HepG2 (cell line): ENCODE measurements around the gene CAMK2A. TPM values are rescaled to one million over a fixed set of nuclear protein-coding genes. Genes with fewer than 3 reads are reported as not detected.

Source experiments
- ATAC-seq: fragments of 200-7000 bp; cut with Tn5 transposase; 3 replicates; pipeline ENCODE4 v1.9.1; 2020; ENCODE audit warnings: mild to moderate bottlenecking, moderate library complexity
- BruUV-seq: library from RNA; stranded (reverse); fragments of 400-500 nt; replicated peaks from 2 replicates; lab custom pipeline; 2021; lab: Mats Ljungman, UMichigan
- CTCF ChIA-PET: fragments of 300-600 bp; formaldehyde crosslinking; extraction: SDS; loops from one replicate; lab custom pipeline; 2021; ENCODE audit warnings: low total read pairs, inconsistent platforms, low intra/inter-chr PET ratio; lab: Yijun Ruan, JAX
- POLR2A ChIA-PET: fragments of 350-600 bp; sonication (Branson Sonifier 250); formaldehyde crosslinking; loops from one replicate; lab custom pipeline; 2020; ENCODE audit warnings: antibody characterized with exemption, inconsistent platforms; lab: Yijun Ruan, JAX
- DNase-seq: peaks from one replicate; pipeline ENCODE4 v3.0.0-alpha.2; 2015; ENCODE audit warnings: low spot score
- FAIRE-seq: peaks from 3 replicates; lab custom pipeline; 2011; peaks lifted over from hg19 to GRCh38; lab: Jason Lieb, UNC
- H2AFZ ChIP-seq: one replicate; pipeline ENCODE4 v1.6.1; 2011; ENCODE audit warnings: low read length, inconsistent platforms
- H3K27ac ChIP-seq: fragments of 300-600 bp; 3 replicates; pipeline ENCODE4 v1.8.0; 2011; ENCODE audit warnings: mixed run types, mild to moderate bottlenecking, mixed read lengths, low read length, inconsistent platforms; ENCODE audit not compliant: insufficient read depth; ENCODE audit errors: extremely low read length
- H3K27me3 ChIP-seq, 2 experiments: fragments of 200-600 bp in 1 of 2; 2 replicates in 1 of 2; 3 replicates in 1 of 2; pipeline versions ENCODE4 v1.6.0 to v1.8.0; 2011; ENCODE audit warnings: low read length in 2 of 2, mild to moderate bottlenecking in 2 of 2, moderate library complexity in 2 of 2, inconsistent platforms in 1 of 2; ENCODE audit not compliant: insufficient read depth in 2 of 2, control insufficient read depth in 1 of 2
- H3K36me3 ChIP-seq, 2 experiments: fragments of 200-600 bp in 1 of 2; replicated peaks in 1 of 2; 2 replicates in 1 of 2; 3 replicates in 1 of 2; pipeline versions ENCODE4 v1.5.1 to v1.8.0; 2011; ENCODE audit warnings: low read length in 2 of 2, inconsistent platforms in 1 of 2; ENCODE audit not compliant: insufficient read depth in 2 of 2, control insufficient read depth in 1 of 2
- H3K4me1 ChIP-seq: 2 replicates; pipeline ENCODE4 v1.5.1; 2012; ENCODE audit warnings: low read length, inconsistent platforms; ENCODE audit not compliant: insufficient read depth
- H3K4me2 ChIP-seq: 2 replicates; pipeline ENCODE4 v1.6.0; 2011; ENCODE audit warnings: low read depth, low read length, inconsistent platforms
- H3K4me3 ChIP-seq, 3 experiments: fragments of 200-600 bp in 1 of 3; sonication (generic), shearing (Covaris generic) in 1 of 3; replicated peaks in 1 of 3; 2 replicates each; pipeline ENCODE4 v1.5.1; 2011 to 2016; ENCODE audit warnings: low read length in 3 of 3, inconsistent platforms in 2 of 3, low read depth in 2 of 3, mild to moderate bottlenecking in 2 of 3, control low read depth in 1 of 3, mixed read lengths in 1 of 3; ENCODE audit not compliant: insufficient read depth in 1 of 3
- H3K79me2 ChIP-seq: one replicate; pipeline ENCODE4 v1.6.1; 2011; ENCODE audit warnings: low read length, inconsistent platforms; ENCODE audit not compliant: insufficient read depth
- H3K9ac ChIP-seq: 2 replicates; pipeline ENCODE4 v1.6.0; 2011; ENCODE audit warnings: mild to moderate bottlenecking, low read depth, low read length, inconsistent platforms; ENCODE audit not compliant: insufficient read depth
- H3K9me3 ChIP-seq: 2 replicates; pipeline ENCODE4 v1.5.1; 2012; ENCODE audit warnings: mild to moderate bottlenecking, low read length
- H4K20me1 ChIP-seq: 2 replicates; pipeline ENCODE4 v1.6.0; 2011; ENCODE audit warnings: inconsistent platforms, mild to moderate bottlenecking, low read length, moderate library complexity; ENCODE audit not compliant: insufficient read depth
- AGO2 ChIP-seq: fragments of 200-400 bp; formaldehyde crosslinking; optimal IDR thresholded peaks from 2 replicates; pipeline ENCODE3; 2017; ENCODE audit warnings: mild to moderate bottlenecking, low read depth, low read length, moderate library complexity
- DR1 ChIP-seq: sonication (generic); formaldehyde crosslinking; IDR thresholded peaks from 2 replicates; pipeline ENCODE4 v1.8.0; 2021; ENCODE audit warnings: mild to moderate bottlenecking, missing genetic modification reagents, inconsistent platforms
- FOXA1 ChIP-seq, 2 experiments: fragments of 450-650 bp in 1 of 2; sonication (generic) in 1 of 2; formaldehyde crosslinking in 1 of 2; IDR thresholded peaks; 2 replicates each; pipeline versions ENCODE4 v1.4.0 to v1.6.1; 2016 to 2020; ENCODE audit warnings: missing genetic modification reagents in 1 of 2
- KDM1A ChIP-seq: IDR thresholded peaks from 2 replicates; pipeline ENCODE4 v1.6.1; 2016; ENCODE audit warnings: missing compliant biosample characterization
- NFE2L1 ChIP-seq: sonication (generic); formaldehyde crosslinking; IDR thresholded peaks from 2 replicates; pipeline ENCODE4 v1.4.0; 2020; ENCODE audit warnings: missing genetic modification reagents, mild to moderate bottlenecking, borderline replicate concordance
- NFE2L2 ChIP-seq: fragments of 150-350 bp; IDR thresholded peaks from 2 replicates; pipeline ENCODE4 v1.6.1; 2014; ENCODE audit warnings: low read length
- NRL ChIP-seq: sonication (generic); formaldehyde crosslinking; IDR thresholded peaks from 2 replicates; pipeline ENCODE4 v1.5.0; 2020; ENCODE audit warnings: missing genetic modification reagents, mild to moderate bottlenecking, moderate library complexity, borderline replicate concordance
- PCBP2 ChIP-seq: fragments of 200-400 bp; formaldehyde crosslinking; optimal IDR thresholded peaks from 2 replicates; pipeline ENCODE3; 2018; ENCODE audit warnings: low read length, low read depth; ENCODE audit not compliant: poor library complexity, severe bottlenecking
- RARG ChIP-seq: sonication (generic); formaldehyde crosslinking; IDR thresholded peaks from 2 replicates; pipeline ENCODE4 v1.4.0; 2020; ENCODE audit warnings: low read depth, mild to moderate bottlenecking, missing genetic modification reagents
- SP4 ChIP-seq: sonication (generic); formaldehyde crosslinking; IDR thresholded peaks from 2 replicates; pipeline ENCODE4 v1.8.1; 2023; ENCODE audit warnings: mild to moderate bottlenecking, missing genetic modification reagents
- TRIM24 ChIP-seq: sonication (generic); formaldehyde crosslinking; IDR thresholded peaks from 2 replicates; pipeline ENCODE4 v1.8.0; 2022; ENCODE audit warnings: mild to moderate bottlenecking, missing genetic modification reagents
- ZBTB1 ChIP-seq: sonication (generic); formaldehyde crosslinking; IDR thresholded peaks from 2 replicates; pipeline ENCODE4 v1.4.0; 2020; ENCODE audit warnings: missing genetic modification reagents, borderline replicate concordance
- ZBTB33 ChIP-seq: sonication (generic); formaldehyde crosslinking; IDR thresholded peaks from 2 replicates; pipeline ENCODE4 v1.4.0; 2020; ENCODE audit warnings: missing genetic modification reagents
- ZFYVE20 ChIP-seq: sonication (generic); formaldehyde crosslinking; IDR thresholded peaks from 2 replicates; pipeline ENCODE4 v1.8.0; 2023; ENCODE audit warnings: low read depth, mild to moderate bottlenecking, moderate library complexity, missing genetic modification reagents, borderline replicate concordance
- ZIK1 ChIP-seq: sonication (generic); formaldehyde crosslinking; IDR thresholded peaks from 2 replicates; pipeline ENCODE4 v1.5.0; 2020; ENCODE audit warnings: mild to moderate bottlenecking, low read depth, missing genetic modification reagents, borderline replicate concordance
- ZMAT3 ChIP-seq: sonication (generic); formaldehyde crosslinking; conservative IDR thresholded peaks from 2 replicates; pipeline ENCODE4 v1.7.0; 2021; ENCODE audit warnings: missing genetic modification reagents
- ZNF124 ChIP-seq: sonication (generic); formaldehyde crosslinking; IDR thresholded peaks from 2 replicates; pipeline ENCODE4 v1.4.0; 2020; ENCODE audit warnings: missing genetic modification reagents
- ZNF44 ChIP-seq: sonication (generic); formaldehyde crosslinking; IDR thresholded peaks from 2 replicates; pipeline ENCODE4 v1.5.1; 2020; ENCODE audit warnings: mild to moderate bottlenecking, missing genetic modification reagents
- WGBS: methylation state at CpG from one replicate; pipeline ENCODE4 v1.1.6; 2017; ENCODE audit warnings: low lambda C conversion rate; 5-methylcytosine and 5-hydroxymethylcytosine counted together
- in situ Hi-C: cut with HindIII; loops from 2 replicates; pipeline ENCODE4 v1.10.0; 2017; ENCODE audit warnings: low pct_unique_long_range_greater_than_20kb; ENCODE audit not compliant: extremely low pct_ligation_motif_present
- intact Hi-C: fragments of 100-400 bp; cut with micrococcal nuclease; formaldehyde crosslinking; loops from one replicate; pipeline ENCODE4 v1.10.0; 2022; ENCODE audit not compliant: unreplicated experiment
- polyA plus RNA-seq, 8 experiments: library from polyadenylated mRNA; depleted of rRNA in 3 of 8; stranded (reverse) in 7 of 8; unstranded in 1 of 8; fragments of >200 nt; fragmentation: Illumina TruSeq in 4 of 8; extraction: Trizol in 4 of 8; gene quantifications; 2 replicates each; pipeline versions ENCODE4 v1.2.1 to v1.2.3, GENCODE V29; 2011 to 2016; ENCODE audit warnings: low read depth in 4 of 8, missing spikeins in 1 of 8, mixed read lengths in 1 of 8; ENCODE audit not compliant: insufficient read depth in 1 of 8
- total RNA-seq, 5 experiments: library from RNA; depleted of rRNA; stranded (reverse); fragments of >200 nt; fragmentation: Illumina TruSeq; extraction: Trizol; gene quantifications; 2 replicates each; pipeline ENCODE4 v1.2.3, GENCODE V29; 2016; ENCODE audit warnings: low read depth in 1 of 5
- TF ChIP-seq, protein P1 (sequence below): sonication (generic); formaldehyde crosslinking; IDR thresholded peaks from 2 replicates; pipeline ENCODE4 v1.5.1; 2020; ENCODE audit warnings: missing genetic modification reagents, mild to moderate bottlenecking, borderline replicate concordance
- TF ChIP-seq, protein P2 (sequence below): IDR thresholded peaks from 2 replicates; pipeline ENCODE4 v1.6.1; 2016; ENCODE audit warnings: low read depth, borderline replicate concordance

The CAMK2A gene
- total and polyA plus RNA-seq, 2 of the 13 experiments (the other 11 are each of a cell fraction or from before 2014, with no cell fraction given) = 0.11 TPM; not detected in 1

DNA sequence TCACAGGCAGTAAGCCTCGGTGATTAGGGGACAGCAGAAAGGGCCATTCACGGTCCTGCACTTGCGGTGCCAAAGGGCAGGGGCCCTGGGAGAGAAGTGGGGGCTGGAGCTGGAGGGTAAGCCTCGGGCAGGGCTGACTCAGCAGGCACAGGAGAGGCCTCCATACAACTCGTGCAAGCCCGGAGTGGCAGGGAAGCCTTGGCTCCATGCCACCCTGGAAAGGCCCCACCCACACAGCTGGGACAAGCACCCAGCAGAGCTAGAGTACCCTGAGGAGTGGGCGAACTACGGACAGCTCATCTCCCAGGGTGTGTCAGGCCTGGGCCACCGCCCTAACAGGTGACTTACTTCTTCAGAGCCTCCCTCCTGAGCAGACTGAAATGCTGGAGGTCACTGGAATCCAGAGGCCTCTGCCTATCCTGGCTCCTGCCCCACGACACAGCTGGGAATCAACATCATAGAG is 5.6 kb upstream of the CAMK2A start (continued):
- TF ChIP-seq, protein P1, sequence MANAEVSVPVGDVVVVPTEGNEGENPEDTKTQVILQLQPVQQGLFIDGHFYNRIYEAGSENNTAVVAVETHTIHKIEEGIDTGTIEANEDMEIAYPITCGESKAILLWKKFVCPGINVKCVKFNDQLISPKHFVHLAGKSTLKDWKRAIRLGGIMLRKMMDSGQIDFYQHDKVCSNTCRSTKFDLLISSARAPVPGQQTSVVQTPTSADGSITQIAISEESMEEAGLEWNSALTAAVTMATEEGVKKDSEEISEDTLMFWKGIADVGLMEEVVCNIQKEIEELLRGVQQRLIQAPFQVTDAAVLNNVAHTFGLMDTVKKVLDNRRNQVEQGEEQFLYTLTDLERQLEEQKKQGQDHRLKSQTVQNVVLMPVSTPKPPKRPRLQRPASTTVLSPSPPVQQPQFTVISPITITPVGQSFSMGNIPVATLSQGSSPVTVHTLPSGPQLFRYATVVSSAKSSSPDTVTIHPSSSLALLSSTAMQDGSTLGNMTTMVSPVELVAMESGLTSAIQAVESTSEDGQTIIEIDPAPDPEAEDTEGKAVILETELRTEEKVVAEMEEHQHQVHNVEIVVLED (CRISPR knock-in tag) = no peak
- no peak for TF ChIP-seq ZFYVE20 (CRISPR knock-in tag)
- TF ChIP-seq AGO2 = peak; percentile 82
- TF ChIP-seq KDM1A = no peak
- no peak for TF ChIP-seq ZMAT3

- ChIA-PET CTCF (no interaction called here), POLR2A (interaction anchor here (1.0 to 2.7 kb wide), 4 partner anchors 11 to 157 kb away, joined by 3 to 12 read pairs (median 4); no protein-coding TSS in a partner anchor)
- Histone ChIP-seq H3K27me3 (peaks cover 0 to 3% of the 10 kb centered on the region in 2 experiments; a peak in 2 of 5 replicates), H4K20me1 (no peaks in the 10 kb centered on the region), H3K4me1 (peaks cover 24% of the 10 kb centered on the region), H3K36me3 (no peaks in the 10 kb centered on the region; a peak in 1 of 5 replicates), H3K4me2 (peak overlapping the region; percentile 64), H3K4me3 (peak overlapping the region in 1 of 3 experiments; percentile 50; a peak in 1 of 6 replicates), H3K9me3 (no peaks in the 10 kb centered on the region), H3K79me2 (no peaks in the 10 kb centered on the region), H3K9ac (peak overlapping the region; percentile 15; the same call in 1 of the 2 replicates), H3K27ac (no peak overlapping the region), H2AFZ (no peak overlapping the region)
- WGBS = 73% methylated on average over 3 of the region's 10 CpGs
- in situ Hi-C loops = loop anchor here (10.0 kb wide), 1 partner anchor 150 kb away; the partner anchor contains the start of gene RPS14
- BruUV-seq = no TSS peak
- ATAC-seq (peak; percentile 18; the same call in 2 of the 3 replicates), FAIRE-seq (no peak), DNase-seq (no peak)
- intact Hi-C loops = no loop called here
- no peak for TF ChIP-seq ZNF44 (CRISPR knock-in tag)
- 0 out of 2 replicates have a peak, but pooled peaks have one; percentile 27 for TF ChIP-seq NRL (CRISPR knock-in tag)
- no peak for TF ChIP-seq TRIM24 (CRISPR knock-in tag)
- TF ChIP-seq NFE2L2 = no peak
- no peak for TF ChIP-seq FOXA1 (IDR thresholded peaks at IDR 0.05)
- TF ChIP-seq FOXA1 (CRISPR knock-in tag; IDR thresholded peaks at IDR 0.05) = no peak
- TF ChIP-seq ZNF124 (CRISPR knock-in tag) = no peak
- TF ChIP-seq ZBTB33 (CRISPR knock-in tag) = peak; percentile 38; the same call in 1 of the 2 replicates
- TF ChIP-seq, protein P2, sequence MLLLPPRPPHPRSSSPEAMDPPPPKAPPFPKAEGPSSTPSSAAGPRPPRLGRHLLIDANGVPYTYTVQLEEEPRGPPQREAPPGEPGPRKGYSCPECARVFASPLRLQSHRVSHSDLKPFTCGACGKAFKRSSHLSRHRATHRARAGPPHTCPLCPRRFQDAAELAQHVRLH (CRISPR knock-in tag) = no peak
- TF ChIP-seq RARG (CRISPR knock-in tag) = no peak
- no peak for TF ChIP-seq ZIK1 (CRISPR knock-in tag)
- no peak for TF ChIP-seq SP4 (CRISPR knock-in tag)
- TF ChIP-seq DR1 (CRISPR knock-in tag) = no peak
- TF ChIP-seq ZBTB1 (CRISPR knock-in tag) = no peak
- 0 out of 2 replicates have a peak, but pooled peaks have one; percentile 19 for TF ChIP-seq NFE2L1 (CRISPR knock-in tag)
- TF ChIP-seq AGO2 = peak; percentile 95
- no peak for TF ChIP-seq PCBP2
Measured at GRCh38 chr5:150294551-150295071, 5.0 kb upstream of the CAMK2A start.
